Natural killer cell (primary cell): ENCODE measurements around the gene PRKCQ. TPM values are rescaled to one million over a fixed set of nuclear protein-coding genes. Genes with fewer than 3 reads are reported as not detected.

ENCODE experiments used
- ATAC-seq, 3 donors: fragments of 150-1000 bp in 2 of 3; fragments of 200-7000 bp in 1 of 3; cut with Tn5 transposase; 1 replicate in 1 of 3; 2 replicates in 2 of 3; pipeline ENCODE4 v1.10.0; 2021; ENCODE audit warnings: mild to moderate bottlenecking in 2 of 3, moderate library complexity in 2 of 3
- DNase-seq, 2 donors: peaks; one replicate each; pipeline versions ENCODE4 v3.0.0 to v3.0.0-alpha.2; 2013 to 2021; ENCODE audit warnings: mixed read lengths in 1 of 2
- H3K27ac ChIP-seq: one replicate; pipeline ENCODE4 v1.5.1; 2013; ENCODE audit warnings: mild to moderate bottlenecking, low read length
- H3K27me3 ChIP-seq: one replicate; pipeline ENCODE4 v1.6.1; 2013; ENCODE audit warnings: low read length; ENCODE audit not compliant: control insufficient read depth, insufficient read depth
- H3K36me3 ChIP-seq: one replicate; pipeline ENCODE4 v1.6.1; 2013; ENCODE audit warnings: low read length; ENCODE audit not compliant: control insufficient read depth, insufficient read depth
- H3K4me1 ChIP-seq: one replicate; pipeline ENCODE4 v1.6.1; 2013; ENCODE audit warnings: low read length; ENCODE audit not compliant: control insufficient read depth, insufficient read depth
- H3K4me3 ChIP-seq: one replicate; pipeline ENCODE4 v1.5.1; 2013; ENCODE audit warnings: low read length
- H3K9me3 ChIP-seq: one replicate; pipeline ENCODE4 v1.6.1; 2013; ENCODE audit warnings: low read length; ENCODE audit not compliant: control insufficient read depth, insufficient read depth
- H3K27ac Mint-ChIP-seq, 2 donors: one replicate each; pipeline ENCODE4 v1.8.0; 2022; ENCODE audit warnings: mild to moderate bottlenecking in 2 of 2, mixed read lengths in 2 of 2, moderate library complexity in 1 of 2
- H3K27me3 Mint-ChIP-seq, 2 donors: one replicate each; pipeline ENCODE4 v1.8.0; 2022; ENCODE audit warnings: low read depth in 2 of 2, mixed read lengths in 2 of 2
- H3K36me3 Mint-ChIP-seq: one replicate; pipeline ENCODE4 v1.8.0; 2022; ENCODE audit warnings: mixed read lengths
- H3K4me1 Mint-ChIP-seq, 2 donors: one replicate each; pipeline ENCODE4 v1.8.0; 2022; ENCODE audit warnings: mixed read lengths in 2 of 2
- H3K4me3 Mint-ChIP-seq: one replicate; pipeline ENCODE4 v1.8.0; 2022; ENCODE audit warnings: mild to moderate bottlenecking, moderate library complexity, mixed read lengths
- H3K9me3 Mint-ChIP-seq, 2 donors: one replicate each; pipeline ENCODE4 v1.8.0; 2022; ENCODE audit warnings: mixed read lengths in 2 of 2
- CTCF ChIP-seq: fragments of 200-600 bp; IDR thresholded peaks from one replicate; pipeline ENCODE4 v1.8.0; 2022; ENCODE audit warnings: antibody characterized with exemption
- WGBS: methylation state at CpG from one replicate; pipeline ENCODE4 v1.1.7; 2013; ENCODE audit warnings: missing lambda C conversion rate; ENCODE audit not compliant: insufficient coverage; 5-methylcytosine and 5-hydroxymethylcytosine counted together
- intact Hi-C: fragments of 100-400 bp; cut with micrococcal nuclease; formaldehyde crosslinking; loops from one replicate; pipeline ENCODE4 v1.14.2; 2022
- total RNA-seq, 4 donors: library from RNA; stranded (reverse); fragments of 120-200 nt in 1 of 4; gene quantifications; one replicate each; pipeline versions ENCODE4 v1.2.3 to v1.2.4, GENCODE V29; 2013 to 2022

PRKCQ gene
- total RNA-seq, 3 donors from 2014 or later (not counting 1 experiment from before 2014, with no cell fraction given), result 46.5 to 69.5 (median 61.3) TPM

- H3K9me3 Mint-ChIP-seq, result no peaks in the 10 kb centered on the region
- peaks cover 5% of the 10 kb centered on the region for H3K36me3 ChIP-seq
- no peaks in the 10 kb centered on the region for H3K27me3 Mint-ChIP-seq
- H3K4me1 Mint-ChIP-seq, result peaks cover 80 to 86% of the 10 kb centered on the region in 2 donors
- H3K27ac ChIP-seq, result peak overlapping the region; percentile 75
- DNase-seq (no peak), ATAC-seq (peak in 1 of 3 donors; percentile 19)
- peak overlapping the region; percentile 66 for H3K4me3 Mint-ChIP-seq
- no peaks in the 10 kb centered on the region for H3K36me3 Mint-ChIP-seq
- peaks cover 50% of the 10 kb centered on the region for H3K4me1 ChIP-seq
- intact Hi-C loops, result no loop called here
- H3K9me3 ChIP-seq, result no peaks in the 10 kb centered on the region
- H3K4me3 ChIP-seq, result no peak overlapping the region
- no peak for TF ChIP-seq CTCF
- H3K27ac Mint-ChIP-seq, result peak overlapping the region; percentile 84 to 95
- H3K27me3 ChIP-seq, result no peaks in the 10 kb centered on the region
- 49% methylated on average over 4 of the region's 4 CpGs for WGBS
Observed at GRCh38 chr10:6561552-6561951, 18.5 kb downstream of the PRKCQ start.

GRCh38 chr10:6558759-6559461 lies 21.2 kb downstream of the PRKCQ start:
- WGBS, result 68% methylated on average over 12 of the region's 12 CpGs
- H3K36me3 Mint-ChIP-seq, result no peaks in the 10 kb centered on the region

DNA sequence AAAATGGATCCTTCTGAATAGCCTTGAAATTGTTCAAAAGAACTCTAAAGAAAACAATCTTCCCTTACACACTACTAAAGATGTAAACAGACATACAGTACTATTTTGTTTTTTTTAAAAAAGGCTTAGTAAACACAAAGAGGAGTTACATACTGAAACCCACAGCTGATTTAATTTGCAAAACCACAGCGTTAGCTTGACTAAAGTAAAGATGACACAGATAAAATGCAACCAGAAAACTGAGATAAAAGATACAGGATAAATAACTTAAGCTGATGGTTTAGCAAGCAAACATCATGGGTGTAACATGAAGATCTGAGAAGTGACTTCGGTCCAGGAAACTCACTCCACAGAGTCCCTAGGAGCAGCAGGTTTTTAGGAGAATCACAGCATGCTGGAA lies 21.8 kb downstream of the PRKCQ start:
- ATAC-seq, result peak; percentile 52 to 78 (median 72)
- peak overlapping the region; percentile 88 to 95 for H3K27ac Mint-ChIP-seq
- intact Hi-C loops, result loop anchor here (1.0 to 2.0 kb wide), 3 partner anchors 27 to 85 kb away; no protein-coding TSS in a partner anchor

More at GRCh38 chr10:6558759-6559461, 21.2 kb downstream of the PRKCQ start:
- DNase-seq (peak in 1 of 2 donors; percentile 62), ATAC-seq (peak; percentile 21 to 60 (median 37))
- H3K4me1 ChIP-seq, result peaks cover 46% of the 10 kb centered on the region
- peaks cover 2% of the 10 kb centered on the region for H3K36me3 ChIP-seq
- intact Hi-C loops, result loop anchor here (1.0 to 2.0 kb wide), 3 partner anchors 28 to 86 kb away; no protein-coding TSS in a partner anchor
- Mint-ChIP-seq H3K27me3 (no peaks in the 10 kb centered on the region), H3K4me1 (peaks cover 83 to 87% of the 10 kb centered on the region in 2 donors), H3K4me3 (peak overlapping the region; percentile 85), H3K9me3 (no peaks in the 10 kb centered on the region), H3K27ac (peak overlapping the region; percentile 88 to 95)
- H3K4me3 ChIP-seq, result no peak overlapping the region
- no peaks in the 10 kb centered on the region for H3K27me3 ChIP-seq
- peak overlapping the region; percentile 72 for H3K27ac ChIP-seq
- TF ChIP-seq CTCF, result no peak
- no peaks in the 10 kb centered on the region for H3K9me3 ChIP-seq

More for the DNA sequence above, 21.8 kb downstream of the PRKCQ start:
- DNase-seq, result peak in 1 of 2 donors; percentile 71
- Histone ChIP-seq H3K27me3 (no peaks in the 10 kb centered on the region), H3K4me3 (no peak overlapping the region), H3K36me3 (no peaks in the 10 kb centered on the region), H3K4me1 (peaks cover 40% of the 10 kb centered on the region), H3K9me3 (no peaks in the 10 kb centered on the region), H3K27ac (peak overlapping the region; percentile 72)
- no peaks in the 10 kb centered on the region for H3K27me3 Mint-ChIP-seq
- 40% methylated on average over 1 of the region's 2 CpGs for WGBS
- H3K4me3 Mint-ChIP-seq, result peak overlapping the region; percentile 85
- no peaks in the 10 kb centered on the region for H3K36me3 Mint-ChIP-seq
- TF ChIP-seq CTCF, result no peak
- H3K9me3 Mint-ChIP-seq, result no peaks in the 10 kb centered on the region
- peaks cover 81 to 87% of the 10 kb centered on the region in 2 donors for H3K4me1 Mint-ChIP-seq
